IPS-11a (cell line): ENCODE data around the gene GPC6.

Experiments used
- H3K4me3 ChIP-seq: one replicate; pipeline ENCODE4 v1.5.1; 2013; ENCODE audit warnings: low read depth, low read length, control low read depth

The GPC6 gene

GRCh38 chr13:93496985-93497673 lies 270.5 kb downstream of the GPC6 start:
- no peak overlapping the region for H3K4me3 ChIP-seq

DNA sequence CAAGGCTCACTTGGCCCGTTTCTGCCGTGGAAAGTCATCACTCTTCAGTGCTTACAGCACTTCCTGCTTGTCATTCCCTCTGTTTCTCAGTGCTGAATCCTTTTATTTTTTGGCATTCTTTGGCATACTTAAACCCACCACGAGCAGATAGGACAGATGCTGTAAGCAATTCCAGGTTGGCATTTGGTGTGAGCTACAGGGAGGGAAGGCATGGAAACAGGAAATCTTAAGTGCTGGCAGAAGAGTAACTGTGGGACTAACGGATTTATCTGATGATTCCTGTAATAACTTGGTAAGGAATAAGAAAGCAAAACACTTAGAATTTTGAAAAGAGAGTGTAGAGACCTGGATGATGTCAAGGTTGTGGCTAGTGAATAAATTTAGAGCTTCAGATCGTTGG lies 273.4 kb downstream of the GPC6 start:
- H3K4me3 ChIP-seq: no peak overlapping the region

DNA sequence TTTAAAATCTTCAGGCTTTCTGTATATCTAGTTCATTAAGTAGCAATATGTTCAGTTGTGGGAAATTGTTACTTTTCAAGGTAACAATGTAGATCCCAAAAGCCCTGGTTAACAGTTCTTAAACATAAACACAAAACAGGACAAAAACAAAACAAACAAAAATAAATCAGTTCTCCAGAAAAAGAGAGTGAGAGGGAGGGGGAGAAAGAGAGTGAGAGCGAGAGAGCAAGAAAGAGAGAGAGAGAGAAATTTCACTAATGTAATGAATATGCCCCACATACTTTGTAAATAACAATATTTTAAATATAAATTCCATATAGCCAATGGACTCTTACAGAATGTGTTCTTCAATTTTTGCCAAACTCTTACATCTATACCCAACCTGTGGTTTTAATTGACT lies 275.5 kb downstream of the GPC6 start:
- H3K4me3 ChIP-seq: no peak overlapping the region

DNA sequence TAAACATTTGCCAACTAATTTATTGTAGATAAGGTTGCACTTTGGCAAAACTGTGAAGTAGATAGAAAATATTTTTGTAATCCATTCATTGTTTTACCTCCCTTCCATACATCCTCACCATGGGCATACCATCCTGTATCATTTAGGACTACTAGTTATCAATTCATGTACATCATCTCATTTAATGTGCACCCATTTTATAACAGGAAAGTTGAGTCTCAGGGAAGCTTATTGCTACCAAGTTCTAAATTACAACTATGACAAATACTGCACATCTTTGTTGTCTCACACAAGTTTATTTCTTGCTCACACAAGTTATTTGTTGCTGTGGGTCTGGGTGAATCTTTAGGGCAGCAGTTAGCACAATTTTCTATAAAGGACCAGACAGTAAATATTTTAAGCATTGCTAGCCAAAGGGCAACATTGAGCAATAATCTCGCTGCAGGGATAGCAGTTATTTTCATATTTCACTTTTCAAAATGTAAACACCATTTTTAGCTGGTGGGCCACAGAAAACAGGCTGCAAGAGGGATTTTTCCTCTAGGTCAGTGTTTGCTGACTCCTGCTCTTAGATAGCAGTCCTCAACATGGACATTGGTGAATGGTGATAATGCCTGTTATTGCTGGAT lies 276.5 kb downstream of the GPC6 start:
- no peak overlapping the region for H3K4me3 ChIP-seq

DNA sequence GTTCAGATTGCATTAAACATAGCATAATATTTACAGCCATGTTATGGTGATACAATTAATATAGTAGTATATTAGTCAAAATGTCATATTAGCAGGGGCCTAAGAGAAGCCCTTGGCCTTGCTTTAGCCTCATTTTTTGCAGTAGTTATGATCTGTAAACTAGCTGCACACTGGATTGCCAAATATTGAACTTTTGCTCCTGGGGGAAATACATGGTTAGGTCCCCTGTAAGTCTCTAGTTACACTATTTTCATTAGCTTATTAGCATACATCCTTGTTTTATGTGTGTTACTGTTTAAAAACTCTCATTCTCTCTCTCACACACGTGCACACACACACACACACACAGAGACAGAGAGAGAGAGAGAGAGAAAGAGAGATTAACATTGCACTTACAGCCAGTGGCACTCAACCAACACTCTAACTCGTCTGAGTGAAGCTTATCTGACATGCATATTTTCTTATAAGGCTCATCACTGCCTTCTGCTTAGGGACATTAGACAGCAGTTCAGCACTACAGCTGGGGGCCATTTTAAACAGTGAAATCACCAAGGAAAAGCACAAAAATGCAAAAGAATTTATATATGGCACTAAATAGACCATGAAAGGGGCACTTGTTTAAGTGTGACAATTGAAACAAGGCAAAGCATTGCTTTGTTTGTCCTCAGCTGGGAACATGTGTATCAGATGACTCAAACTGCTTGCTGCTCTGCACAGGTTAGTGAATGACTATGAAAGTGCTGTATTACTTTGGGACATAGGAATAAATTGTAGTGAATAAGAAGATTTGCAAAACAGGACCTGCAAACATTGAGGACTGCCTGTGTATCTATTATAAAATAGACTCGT lies 278.7 kb downstream of the GPC6 start:
- no peak overlapping the region for H3K4me3 ChIP-seq

DNA sequence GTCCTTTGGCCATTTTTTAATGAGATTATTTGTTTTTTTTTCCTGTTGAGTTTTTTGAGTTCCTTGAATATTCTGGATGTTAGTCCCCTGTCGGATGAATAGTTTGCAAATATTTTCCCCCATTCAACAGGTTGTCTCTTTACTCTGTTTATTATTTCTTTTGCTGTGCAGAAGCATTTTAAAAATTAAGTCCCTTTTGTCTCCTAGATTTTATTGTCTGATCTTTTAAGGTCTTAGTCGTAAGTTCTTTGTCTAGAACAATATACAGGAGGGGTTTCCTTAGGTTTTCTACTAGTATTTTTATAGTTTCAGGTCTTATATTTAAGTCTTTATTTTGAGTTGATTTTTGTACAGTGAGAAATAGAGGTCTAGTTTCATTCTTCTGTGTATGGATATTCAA lies 284.4 kb downstream of the GPC6 start:
- no peak overlapping the region for H3K4me3 ChIP-seq

DNA sequence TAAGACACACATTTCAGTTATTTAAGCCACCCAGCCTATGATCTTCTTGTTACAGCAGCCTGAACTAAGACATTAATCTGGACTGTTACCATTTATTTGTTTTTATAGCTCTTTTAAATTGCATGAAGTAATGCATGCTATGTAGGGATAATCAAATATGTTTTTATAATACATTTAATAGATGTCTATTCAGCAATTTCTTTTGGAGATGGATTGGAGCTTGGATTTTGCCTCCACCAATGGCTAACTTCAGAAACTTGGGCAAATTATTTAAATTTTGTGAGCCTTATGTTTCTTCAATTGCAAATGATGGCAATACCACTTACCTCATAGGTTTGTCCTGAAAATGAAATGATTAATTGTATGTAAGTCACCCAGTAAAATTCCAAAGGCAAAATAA lies 288.7 kb downstream of the GPC6 start:
- H3K4me3 ChIP-seq: no peak overlapping the region

- H3K4me3 ChIP-seq: no peak overlapping the region
These were observed 291.1 kb downstream of the GPC6 start for GRCh38 chr13:93517658-93518057.

DNA sequence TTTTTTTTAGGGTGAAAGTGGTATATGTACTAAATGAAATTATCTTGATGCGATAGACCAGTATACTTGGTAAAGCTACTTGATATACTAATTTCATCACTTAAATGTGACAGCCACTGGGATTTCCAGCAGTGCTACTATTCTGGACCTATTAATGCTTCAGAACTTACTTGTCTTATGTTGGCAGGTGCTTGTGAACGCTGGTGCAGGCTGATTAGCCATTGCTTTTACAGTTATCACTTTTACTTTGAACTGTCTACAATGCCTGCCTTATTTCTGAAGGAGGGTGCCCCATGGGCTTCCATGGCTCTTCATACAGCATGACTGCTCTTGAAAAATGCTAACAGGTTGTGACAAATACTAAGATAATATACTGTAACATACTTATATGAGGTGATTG lies 294.7 kb downstream of the GPC6 start:
- H3K4me3 ChIP-seq: no peak overlapping the region

DNA sequence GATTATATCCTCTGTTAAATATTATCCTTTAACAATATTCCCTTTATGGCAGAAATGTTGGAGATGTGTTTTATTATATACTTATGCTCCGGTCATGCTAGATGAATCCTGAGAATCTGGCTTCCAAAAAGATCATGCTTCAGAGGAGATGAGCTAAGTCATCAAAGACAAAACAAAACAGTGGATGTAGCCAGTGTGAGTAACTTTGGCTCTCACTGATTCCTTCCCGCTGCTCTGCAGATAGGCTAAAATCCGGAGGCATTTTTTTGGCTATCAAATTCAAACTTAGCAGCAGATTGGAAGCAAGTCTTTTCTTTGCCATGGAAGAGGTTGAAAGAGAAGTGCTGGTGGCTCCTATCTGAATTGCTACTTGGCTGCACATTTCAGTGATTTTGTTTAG lies 295.9 kb downstream of the GPC6 start:
- H3K4me3 ChIP-seq: no peak overlapping the region

GRCh38 chr13:93525087-93525486 lies 298.5 kb downstream of the GPC6 start:
- H3K4me3 ChIP-seq: no peak overlapping the region

DNA sequence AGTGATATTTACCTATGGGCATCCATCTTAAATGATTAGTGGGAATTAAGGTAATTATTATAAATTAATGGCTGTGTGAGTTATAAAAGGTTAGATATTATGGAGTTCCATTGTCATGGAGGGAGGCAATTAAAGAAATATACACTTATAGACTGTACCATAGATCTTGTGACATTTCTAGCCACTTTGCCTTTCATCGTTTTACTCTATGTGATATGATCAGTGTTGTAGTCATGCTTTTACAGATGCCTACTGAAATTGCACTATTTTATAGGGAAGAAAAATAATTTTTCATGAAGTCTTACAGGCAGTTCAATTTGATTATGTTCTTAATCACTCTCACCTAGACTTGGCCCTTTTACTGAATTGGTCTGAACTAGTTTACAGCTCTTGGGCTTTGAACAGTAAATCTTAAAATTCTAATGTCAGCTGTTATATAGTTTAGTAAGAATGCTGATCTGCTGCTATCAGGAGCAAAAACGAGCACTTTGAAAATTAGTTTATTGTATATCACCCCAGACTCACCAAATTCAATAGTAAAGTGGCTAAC lies 301.2 kb downstream of the GPC6 start:
- H3K4me3 ChIP-seq: no peak overlapping the region

GRCh38 chr13:93529961-93530360 lies 303.4 kb downstream of the GPC6 start:
- no peak overlapping the region for H3K4me3 ChIP-seq

GRCh38 chr13:93534181-93534700 lies 307.6 kb downstream of the GPC6 start:
- no peak overlapping the region for H3K4me3 ChIP-seq

DNA sequence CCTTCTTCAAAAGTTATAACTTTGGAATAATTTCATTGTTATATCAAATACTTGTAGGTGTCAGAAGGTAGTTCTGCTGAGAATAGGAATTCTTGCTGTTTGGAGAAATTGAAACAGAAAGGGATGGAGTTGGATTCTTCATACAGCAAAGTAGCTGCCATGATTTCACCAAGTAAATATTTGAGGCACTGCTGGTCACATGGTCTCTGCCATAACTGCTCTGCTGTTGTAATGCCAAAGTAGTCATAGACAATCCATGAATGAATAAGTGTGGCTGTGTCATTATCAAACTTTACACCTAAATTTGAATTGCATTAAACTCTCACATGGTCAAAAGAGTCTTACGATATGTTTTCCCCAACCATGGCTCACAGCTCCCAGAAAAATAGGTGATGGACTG lies 308.6 kb downstream of the GPC6 start:
- no peak overlapping the region for H3K4me3 ChIP-seq

GRCh38 chr13:93539914-93540313 lies 313.3 kb downstream of the GPC6 start:
- no peak overlapping the region for H3K4me3 ChIP-seq

- no peak overlapping the region for H3K4me3 ChIP-seq
These were observed 321.3 kb downstream of the GPC6 start for GRCh38 chr13:93547886-93548285.

GRCh38 chr13:93549326-93550005 lies 322.9 kb downstream of the GPC6 start:
- no peak overlapping the region for H3K4me3 ChIP-seq

DNA sequence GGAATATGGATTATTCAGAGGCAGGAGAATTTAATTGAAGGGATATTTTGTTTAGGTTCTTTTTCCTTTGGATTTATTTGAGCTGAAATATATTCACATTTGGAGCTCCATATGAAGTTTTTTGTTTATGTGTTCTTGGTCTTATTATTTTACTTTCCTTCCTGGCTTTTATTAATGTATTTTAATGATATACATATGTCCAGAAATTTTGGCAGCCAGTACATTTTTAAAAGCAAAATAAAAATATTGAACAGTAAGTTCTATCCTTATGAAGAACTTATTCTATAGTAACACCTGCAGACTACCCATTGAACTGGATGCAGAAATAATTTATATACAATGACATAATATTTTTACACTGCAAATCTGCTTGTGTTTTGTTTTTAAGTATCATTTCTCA lies 323.6 kb downstream of the GPC6 start:
- H3K4me3 ChIP-seq: no peak overlapping the region

DNA sequence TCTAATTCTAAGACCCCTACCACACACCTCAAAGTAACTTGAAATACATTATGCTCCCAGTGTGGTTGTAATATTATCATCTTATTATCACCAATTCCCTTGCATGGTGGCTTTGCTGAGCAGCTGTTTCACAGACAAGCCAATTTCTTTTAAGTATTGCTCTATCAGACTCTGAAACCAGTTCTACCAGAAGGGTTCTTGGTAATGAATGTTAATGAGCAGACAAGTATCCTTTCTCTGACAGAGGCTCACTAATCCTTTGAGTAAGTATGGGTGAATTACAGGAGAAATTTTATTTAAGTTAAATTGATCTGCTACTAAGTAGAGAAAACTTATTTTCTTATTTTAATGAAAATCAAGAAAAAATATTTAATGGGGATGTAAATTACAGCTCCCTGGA lies 326.0 kb downstream of the GPC6 start:
- no peak overlapping the region for H3K4me3 ChIP-seq

DNA sequence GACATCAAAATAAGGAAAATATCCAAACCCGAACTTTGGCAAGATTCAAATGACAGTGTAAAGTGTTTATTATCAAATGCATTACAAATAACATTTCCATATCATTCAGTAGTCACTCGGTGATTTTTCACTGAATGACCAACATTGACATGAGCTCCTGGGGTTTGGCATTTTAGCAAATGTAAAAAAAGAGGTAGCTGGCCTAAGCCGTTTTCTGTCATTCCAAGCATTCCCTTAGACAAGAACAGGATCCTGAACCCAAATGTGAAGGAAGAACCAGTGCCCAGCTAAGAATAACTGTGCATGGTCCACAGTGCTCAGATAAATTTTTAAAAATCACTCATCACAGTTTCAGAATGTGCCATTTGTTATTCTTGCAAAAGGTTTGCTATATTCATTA lies 327.9 kb downstream of the GPC6 start:
- no peak overlapping the region for H3K4me3 ChIP-seq
